ENCODE data around the gene DKKL1. TPM values are rescaled to one million over a fixed set of nuclear protein-coding genes. Genes with fewer than 3 reads are reported as not detected.

Gene DKKL1
- total RNA-seq, 2 donors from 2014 or later = 1.8 to 2.1 TPM

DNA sequence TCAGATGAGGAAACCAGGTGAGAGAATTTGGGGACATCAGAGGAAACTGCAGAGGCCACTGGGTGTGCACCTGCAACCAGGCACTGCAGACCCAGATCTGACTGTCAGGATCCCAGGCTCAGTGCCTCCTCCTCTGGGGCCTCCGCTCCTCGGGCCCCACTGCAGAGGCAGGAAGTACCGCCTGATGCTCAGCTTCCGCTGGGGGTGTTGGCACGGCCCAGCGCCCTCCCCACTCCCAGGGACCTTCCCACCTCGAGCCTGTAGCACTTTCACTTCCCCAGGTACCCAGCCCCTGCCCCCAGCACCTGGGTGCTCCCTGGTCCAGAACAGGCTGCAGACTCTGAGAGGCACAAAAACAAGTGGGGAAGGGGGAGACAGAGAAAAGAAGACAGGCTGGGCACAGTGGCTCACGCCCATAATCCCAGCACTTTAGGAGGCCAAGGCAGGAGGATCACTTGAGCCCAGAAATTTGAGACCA lies 29.8 kb upstream of the DKKL1 start:
- peaks cover 8% of the 10 kb centered on the region for H3K4me1 Mint-ChIP-seq
- TF ChIP-seq, protein P1, sequence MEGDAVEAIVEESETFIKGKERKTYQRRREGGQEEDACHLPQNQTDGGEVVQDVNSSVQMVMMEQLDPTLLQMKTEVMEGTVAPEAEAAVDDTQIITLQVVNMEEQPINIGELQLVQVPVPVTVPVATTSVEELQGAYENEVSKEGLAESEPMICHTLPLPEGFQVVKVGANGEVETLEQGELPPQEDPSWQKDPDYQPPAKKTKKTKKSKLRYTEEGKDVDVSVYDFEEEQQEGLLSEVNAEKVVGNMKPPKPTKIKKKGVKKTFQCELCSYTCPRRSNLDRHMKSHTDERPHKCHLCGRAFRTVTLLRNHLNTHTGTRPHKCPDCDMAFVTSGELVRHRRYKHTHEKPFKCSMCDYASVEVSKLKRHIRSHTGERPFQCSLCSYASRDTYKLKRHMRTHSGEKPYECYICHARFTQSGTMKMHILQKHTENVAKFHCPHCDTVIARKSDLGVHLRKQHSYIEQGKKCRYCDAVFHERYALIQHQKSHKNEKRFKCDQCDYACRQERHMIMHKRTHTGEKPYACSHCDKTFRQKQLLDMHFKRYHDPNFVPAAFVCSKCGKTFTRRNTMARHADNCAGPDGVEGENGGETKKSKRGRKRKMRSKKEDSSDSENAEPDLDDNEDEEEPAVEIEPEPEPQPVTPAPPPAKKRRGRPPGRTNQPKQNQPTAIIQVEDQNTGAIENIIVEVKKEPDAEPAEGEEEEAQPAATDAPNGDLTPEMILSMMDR (conservative IDR thresholded peaks at IDR 0.05) = no peak
- H3K27me3 Mint-ChIP-seq (ENCODE audit: insufficient read depth) = peaks cover 17% of the 10 kb centered on the region
- peaks cover 26% of the 10 kb centered on the region for H3K36me3 Mint-ChIP-seq (ENCODE audit: low read depth)
- no peak overlapping the region for H3K4me3 Mint-ChIP-seq
- H3K4me3 ChIP-seq (ENCODE audit: low read length) = no peak overlapping the region
- no peak overlapping the region for H3K27ac ChIP-seq (ENCODE audit: low read depth, low read length)
- H3K9me3 ChIP-seq (ENCODE audit: control insufficient read depth, low read length) = no peaks in the 10 kb centered on the region
- no peaks in the 10 kb centered on the region for H3K9me3 Mint-ChIP-seq
- H3K27me3 ChIP-seq (ENCODE audit: control insufficient read depth, insufficient read depth, low read length, poor library complexity, severe bottlenecking) = peaks cover 6% of the 10 kb centered on the region
- no peaks in the 10 kb centered on the region for H3K4me1 ChIP-seq (ENCODE audit: control insufficient read depth, insufficient read depth, low read length)
- H3K9ac ChIP-seq (ENCODE audit: extremely low read depth, low read length, poor library complexity, severe bottlenecking) = no peak overlapping the region
- peaks cover 3% of the 10 kb centered on the region for H3K36me3 ChIP-seq (ENCODE audit: control insufficient read depth, insufficient read depth, low read length)
- peak; percentile 44 for DNase-seq
- H3K27ac Mint-ChIP-seq = no peak overlapping the region
- 75 to 80% methylated on average over 1 to 8 of the region's 8 CpGs for WGBS, 2 experiments (ENCODE audit: insufficient coverage in 1 of 2, insufficient read length in 1 of 2)

DNA sequence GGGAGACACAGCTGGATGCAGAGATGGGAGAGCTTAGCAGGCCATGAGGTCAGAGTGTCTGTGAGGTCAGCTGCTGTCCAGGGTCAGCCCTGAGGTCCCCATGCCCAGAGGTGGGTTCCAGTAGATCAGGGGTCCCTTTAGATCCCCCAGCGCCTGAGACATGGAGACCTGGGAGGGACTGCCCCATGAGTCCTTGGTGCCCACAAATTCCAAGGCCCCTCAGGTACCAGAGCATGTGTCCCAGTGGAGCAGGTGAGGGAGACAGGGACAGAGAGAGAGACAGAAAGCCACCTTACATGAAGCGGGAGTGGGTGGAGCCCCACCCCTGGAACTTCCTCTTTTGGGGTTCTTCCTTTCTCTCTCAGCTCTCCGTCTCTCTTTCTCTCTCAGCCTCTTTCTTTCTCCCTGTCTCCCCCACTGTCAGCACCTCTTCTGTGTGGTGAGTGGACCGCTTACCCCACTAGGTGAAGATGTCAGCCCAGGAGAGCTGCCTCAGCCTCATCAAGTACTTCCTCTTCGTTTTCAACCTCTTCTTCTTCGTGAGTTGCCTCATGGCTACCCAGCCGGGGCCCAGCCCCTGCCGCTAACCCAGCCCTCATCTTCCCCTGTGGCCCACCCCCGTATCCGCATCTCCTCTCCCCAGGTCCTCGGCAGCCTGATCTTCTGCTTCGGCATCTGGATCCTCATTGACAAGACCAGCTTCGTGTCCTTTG lies 28.4 kb upstream of the DKKL1 start, which contains the start of gene CD37:
Gene CD37, plus strand, starts transcription at position 336 of the 713 bp plus-strand sequence. Its CDS starts 135 bp downstream, at position 471.
- Histone ChIP-seq H3K4me1 (ENCODE audit: control insufficient read depth, insufficient read depth, low read length) (no peaks in the 10 kb centered on the region), H3K9me3 (ENCODE audit: control insufficient read depth, low read length) (no peaks in the 10 kb centered on the region), H3K4me3 (ENCODE audit: low read length) (no peak within 1 kb of the TSS), H3K27me3 (ENCODE audit: control insufficient read depth, insufficient read depth, low read length, poor library complexity, severe bottlenecking) (peaks cover 6% of the 10 kb centered on the region), H3K9ac (ENCODE audit: extremely low read depth, low read length, poor library complexity, severe bottlenecking) (no peak within 1 kb of the TSS), H3K36me3 (ENCODE audit: control insufficient read depth, insufficient read depth, low read length) (peaks cover 4% of the 10 kb centered on the region), H3K27ac (ENCODE audit: low read depth, low read length) (no peak within 1 kb of the TSS)
- peaks cover 9% of the 10 kb centered on the region for H3K4me1 Mint-ChIP-seq
- H3K9me3 Mint-ChIP-seq = peaks cover 2% of the 10 kb centered on the region
- H3K27ac Mint-ChIP-seq = peak within 1 kb of the TSS; percentile 44
- peaks cover 17% of the 10 kb centered on the region for H3K27me3 Mint-ChIP-seq (ENCODE audit: insufficient read depth)
- 88 to 97% methylated on average over 9 to 13 of the region's 13 CpGs for WGBS, 2 experiments (ENCODE audit: insufficient coverage in 1 of 2, insufficient read length in 1 of 2)
- peak; percentile 44 for DNase-seq
- no peak within 1 kb of the TSS for H3K4me3 Mint-ChIP-seq
- H3K36me3 Mint-ChIP-seq (ENCODE audit: low read depth) = peaks cover 24% of the 10 kb centered on the region
- TF ChIP-seq, protein P1 (conservative IDR thresholded peaks at IDR 0.05) = no peak

DNA sequence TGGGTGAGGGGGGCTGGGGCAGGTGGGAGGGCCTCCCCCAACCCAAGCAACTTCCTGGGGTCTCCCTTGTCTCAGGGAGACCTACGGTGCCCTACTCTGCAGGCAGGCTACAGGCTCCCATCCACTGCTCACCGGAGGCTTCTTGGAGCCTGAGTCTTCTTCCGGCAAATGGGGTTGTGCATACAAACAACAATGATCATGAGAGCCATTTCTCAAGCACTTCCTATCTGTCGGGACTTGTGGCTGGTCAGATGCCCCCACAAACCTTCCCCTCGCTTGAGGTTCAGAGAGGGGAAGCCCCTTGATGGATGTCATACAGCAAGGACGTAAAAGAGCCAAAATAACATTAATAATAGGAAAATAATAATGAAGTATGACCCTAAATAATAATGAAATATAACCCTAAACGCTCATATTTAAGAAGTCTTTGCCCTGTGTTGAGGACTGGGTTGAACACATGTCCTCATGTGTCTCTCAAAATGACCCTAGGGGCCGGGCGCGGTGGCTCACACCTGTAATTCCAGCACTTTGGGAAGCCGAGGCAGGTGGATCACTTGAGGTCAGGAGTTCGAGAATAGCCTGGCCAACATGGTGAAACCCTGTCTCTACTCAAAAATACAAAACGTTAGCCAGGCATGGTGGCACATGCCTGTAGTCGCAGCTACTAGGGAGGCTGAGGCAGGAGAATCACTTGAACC lies 27.7 kb upstream of the DKKL1 start:
- H3K27ac Mint-ChIP-seq = no peak overlapping the region
- peaks cover 3% of the 10 kb centered on the region for H3K9me3 Mint-ChIP-seq
- H3K36me3 ChIP-seq (ENCODE audit: control insufficient read depth, insufficient read depth, low read length) = peaks cover 11% of the 10 kb centered on the region
- H3K4me3 ChIP-seq (ENCODE audit: low read length) = no peak overlapping the region
- peak; percentile 11 for DNase-seq
- no peaks in the 10 kb centered on the region for H3K9me3 ChIP-seq (ENCODE audit: control insufficient read depth, low read length)
- peaks cover 27% of the 10 kb centered on the region for H3K36me3 Mint-ChIP-seq (ENCODE audit: low read depth)
- WGBS, 2 experiments (ENCODE audit: insufficient coverage in 1 of 2, insufficient read length in 1 of 2) = 91 to 93% methylated on average over 9 to 13 of the region's 14 CpGs
- no peak overlapping the region for H3K4me3 Mint-ChIP-seq
- H3K27me3 ChIP-seq (ENCODE audit: control insufficient read depth, insufficient read depth, low read length, poor library complexity, severe bottlenecking) = peaks cover 6% of the 10 kb centered on the region
- no peak overlapping the region for H3K9ac ChIP-seq (ENCODE audit: extremely low read depth, low read length, poor library complexity, severe bottlenecking)
- TF ChIP-seq, protein P1 (conservative IDR thresholded peaks at IDR 0.05) = no peak
- H3K4me1 Mint-ChIP-seq = peaks cover 13% of the 10 kb centered on the region
- no peaks in the 10 kb centered on the region for H3K4me1 ChIP-seq (ENCODE audit: control insufficient read depth, insufficient read depth, low read length)
- peaks cover 17% of the 10 kb centered on the region for H3K27me3 Mint-ChIP-seq (ENCODE audit: insufficient read depth)
- H3K27ac ChIP-seq (ENCODE audit: low read depth, low read length) = no peak overlapping the region

Data from endodermal cell (in vitro differentiated cells).